Right lobe of liver (tissue), 6 donors: ENCODE data around the gene UGT1A10. TPM values are rescaled to one million over a fixed set of nuclear protein-coding genes. Genes with fewer than 3 reads are reported as not detected.
"Not testable (repeated sequence)": the region's sequence is repeated elsewhere in the genome, so short reads cannot be mapped to it uniquely, and the experiment has no call there.

ENCODE experiments used
- ATAC-seq, 4 donors: fragments of 200-7000 bp; cut with Tn5 transposase; one replicate each; pipeline ENCODE4 v1.9.1; 2020; ENCODE audit warnings: mild to moderate bottlenecking in 4 of 4, moderate library complexity in 4 of 4
- DNase-seq, 3 donors: peaks; one replicate each; pipeline ENCODE4 v3.0.0-alpha.2; 2020
- H3K27ac ChIP-seq, 3 donors: fragments of 200-600 bp; one replicate each; pipeline ENCODE4 v1.8.0; 2022
- H3K27me3 ChIP-seq, 2 donors: fragments of 200-600 bp; one replicate each; pipeline ENCODE4 v1.8.0; 2022
- H3K36me3 ChIP-seq, 4 donors: fragments of 200-600 bp; sonication (generic) in 1 of 4; one replicate each; pipeline versions ENCODE4 v1.5.1 to v1.8.0; 2017 to 2022; ENCODE audit warnings: control low read depth in 1 of 4
- H3K4me1 ChIP-seq, 4 donors: fragments of 200-600 bp; sonication (generic) in 1 of 4; one replicate each; pipeline versions ENCODE4 v1.5.1 to v1.8.0; 2017 to 2022; ENCODE audit warnings: control low read depth in 1 of 4
- H3K4me3 ChIP-seq, 3 donors: fragments of 200-600 bp; one replicate each; pipeline ENCODE4 v1.8.0; 2022
- H3K9me3 ChIP-seq, 4 donors: fragments of 200-600 bp; sonication (generic) in 1 of 4; one replicate each; pipeline versions ENCODE4 v1.5.1 to v1.8.0; 2017 to 2022; ENCODE audit warnings: control low read depth in 1 of 4
- CTCF ChIP-seq, 4 donors: fragments of 200-600 bp in 3 of 4; fragments of 450-650 bp in 1 of 4; IDR thresholded peaks; one replicate each; pipeline versions ENCODE4 v1.5.1 to v1.8.0; 2016 to 2022; ENCODE audit warnings: antibody characterized with exemption in 4 of 4, mild to moderate bottlenecking in 2 of 4
- POLR2A ChIP-seq: fragments of 450-650 bp; IDR thresholded peaks from one replicate; pipeline ENCODE4 v1.6.1; 2017; ENCODE audit warnings: antibody characterized with exemption, mild to moderate bottlenecking
- WGBS: methylation state at CpG from one replicate; pipeline ENCODE4 v1.1.6; 2018; ENCODE audit warnings: low coverage, low lambda C conversion rate; ENCODE audit not compliant: insufficient coverage; ENCODE audit errors: missing lambda C conversion rate; 5-methylcytosine and 5-hydroxymethylcytosine counted together
- intact Hi-C, 2 donors: fragments of 100-400 bp; cut with DNase I; formaldehyde crosslinking; loops; one replicate each; pipeline versions ENCODE4 v1.11.2 to v1.14.1; 2022
- long read RNA-seq: library from polyadenylated mRNA; unstranded; transcript quantifications from one replicate; pipeline ENCODE4 v2.0.0, GENCODE V29; 2019
- total RNA-seq, 6 experiments: library from RNA; depleted of rRNA in 2 of 6; stranded (reverse); fragments of >200 nt in 2 of 6; fragmentation: NEBNext Ultra II Directional in 3 of 6; extraction: Animal tissue kit (Norgen Biotek cat#: 25700) in 3 of 6; gene quantifications; one replicate each; pipeline versions ENCODE4 v1.1.0 to v1.2.4, GENCODE V29; 2016 to 2023
- donor health status: DM: no; HTN: yes; CAD: no.
- donor health status: DM: no; HTN: no; CAD: no.
- donor health status: DM: no; HTN: no; CAD: no.
- donor health status: DM: no; HTN: yes; CAD: no.
- donor health status: DM: no; HTN: yes; CAD: no.

UGT1A10 gene
- total RNA-seq, result under 1 TPM in 1 of 6 experiments, not detected in 5; 0.11 TPM
- long read RNA-seq, partial matches to known transcripts, result 0 of 3 reads
- long read RNA-seq, other reads (novel, unspliced or antisense), result 3 of 3 reads

- intact Hi-C loops, H3K27me3 ChIP-seq, ATAC-seq, H3K36me3 ChIP-seq, H3K4me1 ChIP-seq, DNase-seq, H3K9me3 ChIP-seq, H3K4me3 ChIP-seq, H3K27ac ChIP-seq: not testable (repeated sequence)
- 73% methylated on average over 9 of the region's 10 CpGs for WGBS
These were observed at the start of gene UGT1A10 for GRCh38 chr2:233636306-233636705. UGT1A10 (plus strand) TSS chr2:233636448; CDS start chr2:233636523, 75 bp downstream.

GRCh38 chr2:233588400-233588799, 47.8 kb upstream of the UGT1A10 start:
- no peak overlapping the region for H3K27ac ChIP-seq
- TF ChIP-seq POLR2A, result no peak
- no peak for TF ChIP-seq CTCF (IDR thresholded peaks at IDR 0.05)
- H3K4me1 ChIP-seq, result peaks cover 0 to 10% (median 0%) of the 10 kb centered on the region in 4 donors
- WGBS, result 74% methylated on average over 2 of the region's 2 CpGs
- intact Hi-C loops, result no loop called here
- ATAC-seq (peak in 1 of 4 donors; percentile 38), DNase-seq (no peak)
- no peaks in the 10 kb centered on the region for H3K36me3 ChIP-seq
- H3K9me3 ChIP-seq, result no peaks in the 10 kb centered on the region
- H3K4me3 ChIP-seq, result no peak overlapping the region
- no peaks in the 10 kb centered on the region for H3K27me3 ChIP-seq

GRCh38 chr2:233592706-233593105, 43.5 kb upstream of the UGT1A10 start:
- ATAC-seq, H3K4me3 ChIP-seq, H3K4me1 ChIP-seq, H3K27ac ChIP-seq, H3K36me3 ChIP-seq, intact Hi-C loops, DNase-seq, H3K27me3 ChIP-seq, H3K9me3 ChIP-seq: not testable (repeated sequence)
- 80% methylated on average over 1 of the region's 1 CpG for WGBS

GRCh38 chr2:233593201-233593600, 43.0 kb upstream of the UGT1A10 start:
- ATAC-seq (no peak), DNase-seq (no peak)
- WGBS, result 82% methylated on average over 6 of the region's 8 CpGs
- Histone ChIP-seq H3K4me1 (peaks cover 0 to 3% (median under 1%) of the 10 kb centered on the region in 4 donors), H3K4me3 (no peak overlapping the region), H3K36me3 (no peaks in the 10 kb centered on the region), H3K27me3 (no peaks in the 10 kb centered on the region), H3K27ac (no peak overlapping the region), H3K9me3 (no peaks in the 10 kb centered on the region)
- no peak for TF ChIP-seq POLR2A
- TF ChIP-seq CTCF (IDR thresholded peaks at IDR 0.05), result no peak
- intact Hi-C loops, result no loop called here

- H3K36me3 ChIP-seq, result no peaks in the 10 kb centered on the region
- H3K27ac ChIP-seq, result no peak overlapping the region
- ATAC-seq, result no peak
- WGBS, result 67% methylated on average over 1 of the region's 1 CpG
- no peaks in the 10 kb centered on the region for H3K9me3 ChIP-seq
- DNase-seq, result no peak
- intact Hi-C loops, result no loop called here
- H3K27me3 ChIP-seq, result no peaks in the 10 kb centered on the region
- peaks cover 0 to 12% (median 4%) of the 10 kb centered on the region in 4 donors for H3K4me1 ChIP-seq
- H3K4me3 ChIP-seq, result no peak overlapping the region
- TF ChIP-seq CTCF (IDR thresholded peaks at IDR 0.05) (no peak), POLR2A (no peak)
These were observed 38.7 kb upstream of the UGT1A10 start for GRCh38 chr2:233597522-233597921.

- no peaks in the 10 kb centered on the region for H3K36me3 ChIP-seq
- intact Hi-C loops, result no loop called here
- no peak overlapping the region for H3K27ac ChIP-seq
- DNase-seq (no peak), ATAC-seq (no peak)
- H3K9me3 ChIP-seq, result no peaks in the 10 kb centered on the region
- H3K27me3 ChIP-seq, result no peaks in the 10 kb centered on the region
- no peak for TF ChIP-seq CTCF (IDR thresholded peaks at IDR 0.05)
- no peak for TF ChIP-seq POLR2A
- H3K4me3 ChIP-seq, result no peak overlapping the region
- H3K4me1 ChIP-seq, result peaks cover 0 to 23% (median 8%) of the 10 kb centered on the region in 4 donors
- 86% methylated on average over 3 of the region's 3 CpGs for WGBS
These were observed 37.3 kb upstream of the UGT1A10 start for GRCh38 chr2:233598952-233599351.
